DLD1 (cell line): ENCODE measurements around the gene GLUD1.
"Not testable (repeated sequence)": the region's sequence is repeated elsewhere in the genome, so short reads cannot be mapped to it uniquely, and the experiment has no call there.

Experiments used
- in situ Hi-C: cut with HindIII; loops from 2 replicates; pipeline ENCODE4 v1.10.0; 2017; ENCODE audit warnings: low sequenced_read_pairs

Gene GLUD1

GRCh38 chr10:87094373-87095235, at the start of gene GLUD1, which contains the start of gene SHLD2:
GLUD1 (minus strand) TSS chr10:87094843; CDS start chr10:87094769, 74 bp downstream.
SHLD2 (plus strand) TSS chr10:87095206; CDS start chr10:87151355, 56,149 bp downstream.
- in situ Hi-C loops = no loop called here

GRCh38 chr10:87143109-87143418, 48.4 kb upstream of the GLUD1 start:
- in situ Hi-C loops = not testable (repeated sequence)

GRCh38 chr10:87142230-87143108, 47.8 kb upstream of the GLUD1 start:
- in situ Hi-C loops = not testable (repeated sequence)

GRCh38 chr10:87137478-87137877, 42.8 kb upstream of the GLUD1 start:
- in situ Hi-C loops = not testable (repeated sequence)

GRCh38 chr10:87134440-87134839, 39.8 kb upstream of the GLUD1 start:
- in situ Hi-C loops = not testable (repeated sequence)

- in situ Hi-C loops = not testable (repeated sequence)
These were observed 39.3 kb upstream of the GLUD1 start for GRCh38 chr10:87133936-87134335.

- in situ Hi-C loops = not testable (repeated sequence)
These were observed 37.5 kb upstream of the GLUD1 start for GRCh38 chr10:87132176-87132575.

- in situ Hi-C loops = not testable (repeated sequence)
These were observed 33.0 kb upstream of the GLUD1 start for GRCh38 chr10:87127607-87128156.

- in situ Hi-C loops = not testable (repeated sequence)
These were observed 32.4 kb upstream of the GLUD1 start for GRCh38 chr10:87127048-87127447.

GRCh38 chr10:87123351-87123750, 28.7 kb upstream of the GLUD1 start:
- in situ Hi-C loops = not testable (repeated sequence)

GRCh38 chr10:87119029-87119428, 24.4 kb upstream of the GLUD1 start:
- in situ Hi-C loops = not testable (repeated sequence)

- in situ Hi-C loops = not testable (repeated sequence)
These were observed 23.5 kb upstream of the GLUD1 start for GRCh38 chr10:87118122-87118521.

GRCh38 chr10:87105446-87106124, 10.9 kb upstream of the GLUD1 start:
- in situ Hi-C loops = no loop called here

GRCh38 chr10:87104727-87105126, 10.1 kb upstream of the GLUD1 start:
- in situ Hi-C loops = not testable (repeated sequence)

- in situ Hi-C loops = no loop called here
These were observed 7.4 kb upstream of the GLUD1 start for GRCh38 chr10:87101996-87102395.

- in situ Hi-C loops = no loop called here
These were observed 748 bp upstream of the GLUD1 start for GRCh38 chr10:87095236-87095945.

- in situ Hi-C loops = no loop called here
These were observed 841 bp downstream of the GLUD1 start for GRCh38 chr10:87093632-87094372.

GRCh38 chr10:87092861-87093631, 1.6 kb downstream of the GLUD1 start:
- in situ Hi-C loops = no loop called here

GRCh38 chr10:87092376-87092860, 2.2 kb downstream of the GLUD1 start:
- in situ Hi-C loops = no loop called here
